Measurements from ENCODE around the gene KCNV2. TPM values are rescaled to one million over a fixed set of nuclear protein-coding genes. Genes with fewer than 3 reads are reported as not detected.

The KCNV2 gene
- total RNA-seq, 1 experiment from 2014 or later = not detected

Other genes with a start within 250 kb of the KCNV2 start
- 19.2 and 26.6 TPM in 2 replicates for gene VLDLR, start 95.7 kb upstream of the KCNV2 start, total RNA-seq (2014; rRNA removed; shearing (Covaris generic); ENCODE audit: low replicate concordance)
- 22.8 and 23.4 TPM in 2 replicates for gene PUM3, start 126.6 kb downstream of the KCNV2 start, total RNA-seq (2014; rRNA removed; shearing (Covaris generic); ENCODE audit: low replicate concordance)

Measured in Caki2 (cell line).